OCI-LY3 (cell line): ENCODE measurements around the gene DIS3.

Experiments
- CTCF ChIP-seq: fragments of 200-600, 300-600 bp; sonication (generic); IDR thresholded peaks from 2 replicates; pipeline ENCODE4 v1.5.1; 2014; ENCODE audit warnings: antibody characterized with exemption, low read length, low read depth
- EZH2phosphoT487 ChIP-seq: fragments of 200-600 bp; shearing (Covaris generic); IDR thresholded peaks from 2 replicates; pipeline ENCODE4 v1.6.1; 2018; ENCODE audit warnings: antibody characterized with exemption, mixed run types, low read depth

GRCh38 chr13:72805676-72806346 lies 24.1 kb upstream of the DIS3 start:
- TF ChIP-seq CTCF, result no peak
- TF ChIP-seq EZH2phosphoT487, result no peak
